Activated CD4-positive, alpha-beta T cell treated with anti-CD3 and anti-CD28 coated beads for 4 hours (primary cell): ENCODE data around the gene VAC14.
"Not testable (repeated sequence)": the region's sequence is repeated elsewhere in the genome, so short reads cannot be mapped to it uniquely, and the experiment has no call there.

Experiments
- DNase-seq, 2 donors: peaks; one replicate each; pipeline ENCODE4 v3.0.0-alpha.2; 2020

Gene VAC14

GRCh38 chr16:70678121-70678897 lies 122.6 kb downstream of the VAC14 start:
- no peak for DNase-seq

GRCh38 chr16:70677499-70678120 lies 123.3 kb downstream of the VAC14 start:
- no peak for DNase-seq

- no peak for DNase-seq
Observed at GRCh38 chr16:70676675-70677498, 124.1 kb downstream of the VAC14 start.

GRCh38 chr16:70675851-70676513 lies 125.0 kb downstream of the VAC14 start:
- no peak for DNase-seq

- DNase-seq, result no peak
Observed at GRCh38 chr16:70674221-70675014, 126.5 kb downstream of the VAC14 start.

- not testable (repeated sequence) for DNase-seq
Observed at GRCh38 chr16:70670938-70671337, 130.0 kb downstream of the VAC14 start.

GRCh38 chr16:70670175-70670574 lies 130.8 kb downstream of the VAC14 start:
- no peak for DNase-seq

GRCh38 chr16:70665806-70666735 lies 134.9 kb downstream of the VAC14 start:
- no peak for DNase-seq

- DNase-seq, result no peak
Observed at GRCh38 chr16:70665113-70665694, 135.8 kb downstream of the VAC14 start.

GRCh38 chr16:70664325-70665112 lies 136.4 kb downstream of the VAC14 start:
- DNase-seq, result no peak

GRCh38 chr16:70663524-70664324 lies 137.2 kb downstream of the VAC14 start:
- no peak for DNase-seq

GRCh38 chr16:70662991-70663523 lies 137.9 kb downstream of the VAC14 start:
- DNase-seq, result no peak

- DNase-seq, result no peak
Observed at GRCh38 chr16:70661918-70662641, 138.9 kb downstream of the VAC14 start.

GRCh38 chr16:70661534-70661917 lies 139.4 kb downstream of the VAC14 start:
- no peak for DNase-seq

GRCh38 chr16:70660672-70661350 lies 140.1 kb downstream of the VAC14 start:
- DNase-seq, result no peak

GRCh38 chr16:70659953-70660671 lies 140.8 kb downstream of the VAC14 start:
- DNase-seq, result no peak

- no peak for DNase-seq
Observed at GRCh38 chr16:70659546-70659945, 141.4 kb downstream of the VAC14 start.
